HepG2 (cell line): ENCODE measurements around the gene ISOC2. TPM values are rescaled to one million over a fixed set of nuclear protein-coding genes. Genes with fewer than 3 reads are reported as not detected.
A peak's percentile ranks its signal among the peaks of the same experiment; 100 is the strongest.

Experiments
- ATAC-seq: fragments of 200-7000 bp; cut with Tn5 transposase; 3 replicates; pipeline ENCODE4 v1.9.1; 2020; ENCODE audit warnings: mild to moderate bottlenecking, moderate library complexity
- BruUV-seq: library from RNA; stranded (reverse); fragments of 400-500 nt; replicated peaks from 2 replicates; lab custom pipeline; 2021; lab: Mats Ljungman, UMichigan
- CTCF ChIA-PET: fragments of 300-600 bp; formaldehyde crosslinking; extraction: SDS; loops from one replicate; lab custom pipeline; 2021; ENCODE audit warnings: low total read pairs, inconsistent platforms, low intra/inter-chr PET ratio; lab: Yijun Ruan, JAX
- POLR2A ChIA-PET: fragments of 350-600 bp; sonication (Branson Sonifier 250); formaldehyde crosslinking; loops from one replicate; lab custom pipeline; 2020; ENCODE audit warnings: antibody characterized with exemption, inconsistent platforms; lab: Yijun Ruan, JAX
- DNase-seq: peaks from one replicate; pipeline ENCODE4 v3.0.0-alpha.2; 2015; ENCODE audit warnings: low spot score
- FAIRE-seq: peaks from 3 replicates; lab custom pipeline; 2011; peaks lifted over from hg19 to GRCh38; lab: Jason Lieb, UNC
- H2AFZ ChIP-seq: one replicate; pipeline ENCODE4 v1.6.1; 2011; ENCODE audit warnings: low read length, inconsistent platforms
- H3K27ac ChIP-seq: fragments of 300-600 bp; 3 replicates; pipeline ENCODE4 v1.8.0; 2011; ENCODE audit warnings: mixed run types, mild to moderate bottlenecking, mixed read lengths, low read length, inconsistent platforms; ENCODE audit not compliant: insufficient read depth; ENCODE audit errors: extremely low read length
- H3K27me3 ChIP-seq, 2 experiments: fragments of 200-600 bp in 1 of 2; 2 replicates in 1 of 2; 3 replicates in 1 of 2; pipeline versions ENCODE4 v1.6.0 to v1.8.0; 2011; ENCODE audit warnings: low read length in 2 of 2, mild to moderate bottlenecking in 2 of 2, moderate library complexity in 2 of 2, inconsistent platforms in 1 of 2; ENCODE audit not compliant: insufficient read depth in 2 of 2, control insufficient read depth in 1 of 2
- H3K36me3 ChIP-seq, 2 experiments: fragments of 200-600 bp in 1 of 2; replicated peaks in 1 of 2; 2 replicates in 1 of 2; 3 replicates in 1 of 2; pipeline versions ENCODE4 v1.5.1 to v1.8.0; 2011; ENCODE audit warnings: low read length in 2 of 2, inconsistent platforms in 1 of 2; ENCODE audit not compliant: insufficient read depth in 2 of 2, control insufficient read depth in 1 of 2
- H3K4me1 ChIP-seq: 2 replicates; pipeline ENCODE4 v1.5.1; 2012; ENCODE audit warnings: low read length, inconsistent platforms; ENCODE audit not compliant: insufficient read depth
- H3K4me2 ChIP-seq: 2 replicates; pipeline ENCODE4 v1.6.0; 2011; ENCODE audit warnings: low read depth, low read length, inconsistent platforms
- H3K4me3 ChIP-seq, 3 experiments: fragments of 200-600 bp in 1 of 3; sonication (generic), shearing (Covaris generic) in 1 of 3; replicated peaks in 1 of 3; 2 replicates each; pipeline ENCODE4 v1.5.1; 2011 to 2016; ENCODE audit warnings: low read length in 3 of 3, inconsistent platforms in 2 of 3, low read depth in 2 of 3, mild to moderate bottlenecking in 2 of 3, control low read depth in 1 of 3, mixed read lengths in 1 of 3; ENCODE audit not compliant: insufficient read depth in 1 of 3
- H3K79me2 ChIP-seq: one replicate; pipeline ENCODE4 v1.6.1; 2011; ENCODE audit warnings: low read length, inconsistent platforms; ENCODE audit not compliant: insufficient read depth
- H3K9ac ChIP-seq: 2 replicates; pipeline ENCODE4 v1.6.0; 2011; ENCODE audit warnings: mild to moderate bottlenecking, low read depth, low read length, inconsistent platforms; ENCODE audit not compliant: insufficient read depth
- H3K9me3 ChIP-seq: 2 replicates; pipeline ENCODE4 v1.5.1; 2012; ENCODE audit warnings: mild to moderate bottlenecking, low read length
- H4K20me1 ChIP-seq: 2 replicates; pipeline ENCODE4 v1.6.0; 2011; ENCODE audit warnings: inconsistent platforms, mild to moderate bottlenecking, low read length, moderate library complexity; ENCODE audit not compliant: insufficient read depth
- ASH2L ChIP-seq: fragments of 300-600, 200-600 bp; sonication (generic); IDR thresholded peaks from 2 replicates; pipeline ENCODE4 v1.7.0; 2017; ENCODE audit warnings: low read depth, mild to moderate bottlenecking, moderate library complexity, mixed read lengths, low read length; ENCODE audit not compliant: insufficient read length
- CBX1 ChIP-seq: IDR thresholded peaks from one replicate; pipeline ENCODE4 v1.6.1; 2016; ENCODE audit warnings: antibody characterized with exemption, low read depth
- DRAP1 ChIP-seq: IDR thresholded peaks from 2 replicates; pipeline ENCODE4 v1.6.1; 2016; ENCODE audit warnings: missing genetic modification reagents, missing compliant biosample characterization
- ELF3 ChIP-seq: IDR thresholded peaks from 2 replicates; pipeline ENCODE4 v1.6.1; 2016; ENCODE audit warnings: missing genetic modification reagents, missing compliant biosample characterization
- GATA4 ChIP-seq: sonication (generic); IDR thresholded peaks from 2 replicates; pipeline ENCODE4 v1.6.1; 2016; ENCODE audit warnings: antibody characterized with exemption, low read depth, borderline replicate concordance
- MED8 ChIP-seq: sonication (generic); formaldehyde crosslinking; IDR thresholded peaks from 2 replicates; pipeline ENCODE4 v1.8.1; 2023; ENCODE audit warnings: mild to moderate bottlenecking, missing genetic modification reagents; ENCODE audit not compliant: insufficient replicate concordance
- PLRG1 ChIP-seq: fragments of 450-650 bp; conservative IDR thresholded peaks from 2 replicates; pipeline ENCODE4 v1.6.1; 2016
- SATB2 ChIP-seq: sonication (generic); formaldehyde crosslinking; IDR thresholded peaks from 2 replicates; pipeline ENCODE4 v1.5.0; 2020; ENCODE audit warnings: missing genetic modification reagents
- SMAD9 ChIP-seq: sonication (generic); formaldehyde crosslinking; IDR thresholded peaks from 2 replicates; pipeline ENCODE4 v1.5.1; 2020; ENCODE audit warnings: mild to moderate bottlenecking, missing genetic modification reagents
- TMF1 ChIP-seq: sonication (generic); formaldehyde crosslinking; IDR thresholded peaks from 2 replicates; pipeline ENCODE4 v1.8.1; 2022; ENCODE audit warnings: low read depth, missing genetic modification reagents
- ZBTB8A ChIP-seq: sonication (generic); formaldehyde crosslinking; IDR thresholded peaks from 2 replicates; pipeline ENCODE4 v1.4.0; 2020; ENCODE audit warnings: mild to moderate bottlenecking, low read depth, missing genetic modification reagents, borderline replicate concordance
- ZC3H4 ChIP-seq: sonication (generic); formaldehyde crosslinking; IDR thresholded peaks from 2 replicates; pipeline ENCODE4 v1.4.0; 2020; ENCODE audit warnings: missing genetic modification reagents, borderline replicate concordance
- ZNF260 ChIP-seq: sonication (generic); formaldehyde crosslinking; IDR thresholded peaks from 2 replicates; pipeline ENCODE4 v1.4.0; 2020; ENCODE audit warnings: missing genetic modification reagents, low read depth, mild to moderate bottlenecking, borderline replicate concordance
- ZNF543 ChIP-seq: sonication (generic); formaldehyde crosslinking; IDR thresholded peaks from 2 replicates; pipeline ENCODE4 v1.4.0; 2020; ENCODE audit warnings: mild to moderate bottlenecking, missing genetic modification reagents
- ZNF549 ChIP-seq: sonication (generic); formaldehyde crosslinking; IDR thresholded peaks from 2 replicates; pipeline ENCODE4 v1.5.0; 2020; ENCODE audit warnings: missing genetic modification reagents
- ZNF841 ChIP-seq: sonication (generic); formaldehyde crosslinking; IDR thresholded peaks from 2 replicates; pipeline ENCODE4 v1.8.1; 2023; ENCODE audit warnings: missing genetic modification reagents, borderline replicate concordance
- WGBS: methylation state at CpG from one replicate; pipeline ENCODE4 v1.1.6; 2017; ENCODE audit warnings: low lambda C conversion rate; 5-methylcytosine and 5-hydroxymethylcytosine counted together
- in situ Hi-C: cut with HindIII; loops from 2 replicates; pipeline ENCODE4 v1.10.0; 2017; ENCODE audit warnings: low pct_unique_long_range_greater_than_20kb; ENCODE audit not compliant: extremely low pct_ligation_motif_present
- intact Hi-C: fragments of 100-400 bp; cut with micrococcal nuclease; formaldehyde crosslinking; loops from one replicate; pipeline ENCODE4 v1.10.0; 2022; ENCODE audit not compliant: unreplicated experiment
- polyA plus RNA-seq, 8 experiments: library from polyadenylated mRNA; depleted of rRNA in 3 of 8; stranded (reverse) in 7 of 8; unstranded in 1 of 8; fragments of >200 nt; fragmentation: Illumina TruSeq in 4 of 8; extraction: Trizol in 4 of 8; gene quantifications; 2 replicates each; pipeline versions ENCODE4 v1.2.1 to v1.2.3, GENCODE V29; 2011 to 2016; ENCODE audit warnings: low read depth in 4 of 8, missing spikeins in 1 of 8, mixed read lengths in 1 of 8; ENCODE audit not compliant: insufficient read depth in 1 of 8
- total RNA-seq, 5 experiments: library from RNA; depleted of rRNA; stranded (reverse); fragments of >200 nt; fragmentation: Illumina TruSeq; extraction: Trizol; gene quantifications; 2 replicates each; pipeline ENCODE4 v1.2.3, GENCODE V29; 2016; ENCODE audit warnings: low read depth in 1 of 5
- TF ChIP-seq, protein P1 (sequence below): sonication (generic); formaldehyde crosslinking; IDR thresholded peaks from 2 replicates; pipeline ENCODE4 v1.9.0; 2022; ENCODE audit warnings: missing genetic modification reagents, mild to moderate bottlenecking, borderline replicate concordance
- TF ChIP-seq, protein P2 (sequence below): IDR thresholded peaks from 2 replicates; pipeline ENCODE4 v1.6.1; 2018; ENCODE audit warnings: missing genetic modification reagents, mild to moderate bottlenecking, missing compliant biosample characterization
- TF ChIP-seq, protein P3 (sequence below): sonication (generic); formaldehyde crosslinking; IDR thresholded peaks from 2 replicates; pipeline ENCODE4 v1.8.1; 2023; ENCODE audit warnings: missing genetic modification reagents, mild to moderate bottlenecking, borderline replicate concordance

ISOC2 gene
- total and polyA plus RNA-seq, 2 of the 13 experiments (the other 11 are each of a cell fraction or from before 2014, with no cell fraction given), result 76.8 to 105 TPM

- no peak for TF ChIP-seq ZC3H4 (CRISPR knock-in tag)
- no peak for TF ChIP-seq TMF1
- no peak for TF ChIP-seq ZNF543 (CRISPR knock-in tag)
- TF ChIP-seq, protein P1, sequence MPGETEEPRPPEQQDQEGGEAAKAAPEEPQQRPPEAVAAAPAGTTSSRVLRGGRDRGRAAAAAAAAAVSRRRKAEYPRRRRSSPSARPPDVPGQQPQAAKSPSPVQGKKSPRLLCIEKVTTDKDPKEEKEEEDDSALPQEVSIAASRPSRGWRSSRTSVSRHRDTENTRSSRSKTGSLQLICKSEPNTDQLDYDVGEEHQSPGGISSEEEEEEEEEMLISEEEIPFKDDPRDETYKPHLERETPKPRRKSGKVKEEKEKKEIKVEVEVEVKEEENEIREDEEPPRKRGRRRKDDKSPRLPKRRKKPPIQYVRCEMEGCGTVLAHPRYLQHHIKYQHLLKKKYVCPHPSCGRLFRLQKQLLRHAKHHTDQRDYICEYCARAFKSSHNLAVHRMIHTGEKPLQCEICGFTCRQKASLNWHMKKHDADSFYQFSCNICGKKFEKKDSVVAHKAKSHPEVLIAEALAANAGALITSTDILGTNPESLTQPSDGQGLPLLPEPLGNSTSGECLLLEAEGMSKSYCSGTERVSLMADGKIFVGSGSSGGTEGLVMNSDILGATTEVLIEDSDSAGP (CRISPR knock-in tag), result no peak
These were observed 16.5 kb upstream of the ISOC2 start (continued) for GRCh38 chr19:55477905-55478304.

DNA sequence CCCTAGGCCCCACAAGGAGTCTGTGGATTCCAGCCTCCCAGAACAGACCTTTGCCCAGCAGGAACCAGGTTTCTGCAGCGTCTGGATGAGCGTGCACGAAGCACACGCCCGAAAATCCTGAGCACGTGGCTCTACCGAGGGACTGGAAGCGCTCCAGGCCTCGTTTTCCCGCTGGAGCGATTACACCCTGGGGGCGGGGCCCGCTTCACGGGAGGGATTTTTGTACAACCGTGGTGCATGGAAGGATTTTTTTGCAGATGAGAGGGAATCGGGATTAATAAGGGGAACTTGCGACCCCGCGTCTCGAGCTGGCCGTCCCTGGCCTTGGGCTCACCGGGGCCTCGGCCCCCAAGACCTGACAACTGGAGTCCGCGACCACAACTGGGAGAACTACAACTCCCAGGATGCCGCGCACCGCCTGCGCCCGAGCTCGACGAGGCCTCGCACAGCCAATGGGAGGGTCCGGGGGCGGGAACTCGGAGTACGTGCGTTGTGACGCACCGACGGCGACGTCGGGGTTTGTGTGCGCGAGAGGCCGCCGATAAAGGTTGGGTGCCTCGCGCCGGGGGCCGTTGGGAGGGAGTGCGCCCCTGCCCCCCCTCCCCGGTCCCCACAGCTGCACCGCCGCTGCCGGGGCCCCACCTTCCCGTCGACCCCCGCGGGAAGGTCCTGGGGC lies 14.8 kb upstream of the ISOC2 start, which contains the start of gene ZNF628:
ZNF628 (plus strand) TSS at position 518 of the 676 bp plus-strand sequence. CDS start 3,294 bp downstream, outside the sequence.
- Histone ChIP-seq H3K27me3 (no peaks in the 10 kb centered on the region; a peak in 1 of 5 replicates), H3K27ac (peak within 1 kb of the TSS; percentile 77), H3K79me2 (peaks cover 11% of the 10 kb centered on the region), H4K20me1 (no peaks in the 10 kb centered on the region), H3K9me3 (no peaks in the 10 kb centered on the region), H3K36me3 (no peaks in the 10 kb centered on the region), H3K4me2 (peak within 1 kb of the TSS; percentile 78), H2AFZ (peak within 1 kb of the TSS; percentile 76), H3K4me3 (peak within 1 kb of the TSS; percentile 81 to 97 (median 86)), H3K9ac (peak within 1 kb of the TSS; percentile 75), H3K4me1 (peaks cover 53% of the 10 kb centered on the region)
- FAIRE-seq (peak; percentile 28), ATAC-seq (peak; percentile 93), DNase-seq (peak; percentile 93)
- WGBS, result 2% methylated on average over 6 of the region's 61 CpGs
- in situ Hi-C loops, result no loop called here
- ChIA-PET CTCF (no interaction called here), POLR2A (interaction anchor here (0.6 to 2.9 kb wide), 24 partner anchors 7 to 358 kb away, joined by 3 to 44 read pairs (median 6); partner anchors contain the start of genes CCDC106, FIZ1, HSPBP1 and ISOC2)
- intact Hi-C loops, result no loop called here
- BruUV-seq, result TSS peak; percentile 71
- 0 out of 2 replicates have a peak, but pooled peaks have one; percentile 13 for TF ChIP-seq DRAP1 (CRISPR knock-in tag)
- no peak for TF ChIP-seq MED8 (CRISPR knock-in tag)
- TF ChIP-seq ASH2L, result peak; percentile 54
- TF ChIP-seq SMAD9 (CRISPR knock-in tag), result no peak
- TF ChIP-seq PLRG1, result no peak
- TF ChIP-seq ZNF841, result no peak
- TF ChIP-seq ELF3 (CRISPR knock-in tag), result no peak; the same call in 1 of the 2 replicates
- peak; percentile 88; the same call in 1 of the 2 replicates for TF ChIP-seq SATB2 (CRISPR knock-in tag)
- TF ChIP-seq, protein P2, sequence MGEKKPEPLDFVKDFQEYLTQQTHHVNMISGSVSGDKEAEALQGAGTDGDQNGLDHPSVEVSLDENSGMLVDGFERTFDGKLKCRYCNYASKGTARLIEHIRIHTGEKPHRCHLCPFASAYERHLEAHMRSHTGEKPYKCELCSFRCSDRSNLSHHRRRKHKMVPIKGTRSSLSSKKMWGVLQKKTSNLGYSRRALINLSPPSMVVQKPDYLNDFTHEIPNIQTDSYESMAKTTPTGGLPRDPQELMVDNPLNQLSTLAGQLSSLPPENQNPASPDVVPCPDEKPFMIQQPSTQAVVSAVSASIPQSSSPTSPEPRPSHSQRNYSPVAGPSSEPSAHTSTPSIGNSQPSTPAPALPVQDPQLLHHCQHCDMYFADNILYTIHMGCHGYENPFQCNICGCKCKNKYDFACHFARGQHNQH (CRISPR knock-in tag), result peak; percentile 69; the same call in 1 of the 2 replicates
- TF ChIP-seq ZBTB8A (CRISPR knock-in tag), result peak; percentile 87; the same call in 1 of the 2 replicates
- no peak for TF ChIP-seq ZNF549
- no peak for TF ChIP-seq GATA4
- TF ChIP-seq CBX1, result no peak
- TF ChIP-seq ZNF260 (CRISPR knock-in tag), result no peak
- TF ChIP-seq, protein P3, sequence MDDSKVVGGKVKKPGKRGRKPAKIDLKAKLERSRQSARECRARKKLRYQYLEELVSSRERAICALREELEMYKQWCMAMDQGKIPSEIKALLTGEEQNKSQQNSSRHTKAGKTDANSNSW (CRISPR knock-in tag), result peak; percentile 65; the same call in 1 of the 2 replicates
